Measurements from ENCODE around the gene CCND1. TPM values are rescaled to one million over a fixed set of nuclear protein-coding genes. Genes with fewer than 3 reads are reported as not detected.

Gene CCND1
- total and polyA plus RNA-seq, 2 experiments from 2014 or later, result 80.2 to 81.9 TPM

- Histone ChIP-seq H3K36me3 (replicated peaks; ENCODE audit: insufficient read depth, low read depth) (no peaks in the 10 kb centered on the region), H3K27me3 (no peaks in the 10 kb centered on the region), H2AFZ (no peak overlapping the region), H4K20me1 (ENCODE audit: insufficient read depth, poor library complexity, severe bottlenecking) (peaks cover 15% of the 10 kb centered on the region), H3K9me2 (replicated peaks; ENCODE audit: insufficient read depth) (no peaks in the 10 kb centered on the region), H3K79me2 (no peaks in the 10 kb centered on the region), H3K4me3 (no peak overlapping the region), H3K4me1 (ENCODE audit: insufficient read depth) (peaks cover 5% of the 10 kb centered on the region), H3K9me3 (ENCODE audit: low read depth) (no peaks in the 10 kb centered on the region), H3K4me2 (no peak overlapping the region), H3K27ac (no peak overlapping the region)
- WGBS (ENCODE audit: low lambda C conversion rate, missing lambda C conversion rate), result 96% methylated on average over 15 of the region's 15 CpGs
- TF ChIP-seq EZH2 (IDR thresholded peaks at IDR 0.05; ENCODE audit: borderline replicate concordance), result no peak
- TF ChIP-seq CTCF (IDR thresholded peaks at IDR 0.05; ENCODE audit: poor library complexity), result no peak
- no peak for TF ChIP-seq EZH2phosphoT487 (IDR thresholded peaks at IDR 0.05; ENCODE audit: low read depth, severe bottlenecking, unreplicated experiment)
- no peak for DNase-seq (ENCODE audit: low spot score)
Observed at GRCh38 chr11:69651834-69652620, 11.1 kb downstream of the CCND1 start.

GRCh38 chr11:69652999-69653398, 12.0 kb downstream of the CCND1 start:
- no peaks in the 10 kb centered on the region for H3K9me3 ChIP-seq (ENCODE audit: low read depth)
- H3K4me2 ChIP-seq, result no peak overlapping the region
- no peaks in the 10 kb centered on the region for H3K9me2 ChIP-seq (replicated peaks; ENCODE audit: insufficient read depth)
- no peak overlapping the region for H3K27ac ChIP-seq
- no peak overlapping the region for H3K4me3 ChIP-seq
- no peaks in the 10 kb centered on the region for H3K36me3 ChIP-seq (replicated peaks; ENCODE audit: insufficient read depth, low read depth)
- WGBS (ENCODE audit: low lambda C conversion rate, missing lambda C conversion rate), result 86% methylated on average over 11 of the region's 11 CpGs
- TF ChIP-seq EZH2 (IDR thresholded peaks at IDR 0.05; ENCODE audit: borderline replicate concordance) (no peak), CTCF (IDR thresholded peaks at IDR 0.05; ENCODE audit: poor library complexity) (no peak), EZH2phosphoT487 (IDR thresholded peaks at IDR 0.05; ENCODE audit: low read depth, severe bottlenecking, unreplicated experiment) (no peak)
- H3K79me2 ChIP-seq, result no peaks in the 10 kb centered on the region
- H4K20me1 ChIP-seq (ENCODE audit: insufficient read depth, poor library complexity, severe bottlenecking), result peaks cover 7% of the 10 kb centered on the region
- no peak for DNase-seq (ENCODE audit: low spot score)
- no peaks in the 10 kb centered on the region for H3K27me3 ChIP-seq
- H3K4me1 ChIP-seq (ENCODE audit: insufficient read depth), result peaks cover 8% of the 10 kb centered on the region
- H2AFZ ChIP-seq, result no peak overlapping the region

- TF ChIP-seq EZH2 (IDR thresholded peaks at IDR 0.05; ENCODE audit: borderline replicate concordance) (no peak), EZH2phosphoT487 (IDR thresholded peaks at IDR 0.05; ENCODE audit: low read depth, severe bottlenecking, unreplicated experiment) (no peak), CTCF (IDR thresholded peaks at IDR 0.05; ENCODE audit: poor library complexity) (no peak)
- Histone ChIP-seq H3K4me1 (ENCODE audit: insufficient read depth) (peaks cover 13% of the 10 kb centered on the region), H3K27me3 (no peaks in the 10 kb centered on the region), H3K9me3 (ENCODE audit: low read depth) (no peaks in the 10 kb centered on the region), H3K79me2 (no peaks in the 10 kb centered on the region), H3K4me2 (no peak overlapping the region), H4K20me1 (ENCODE audit: insufficient read depth, poor library complexity, severe bottlenecking) (peaks cover 5% of the 10 kb centered on the region), H3K27ac (no peak overlapping the region), H3K4me3 (no peak overlapping the region), H2AFZ (no peak overlapping the region), H3K9me2 (replicated peaks; ENCODE audit: insufficient read depth) (no peaks in the 10 kb centered on the region), H3K36me3 (replicated peaks; ENCODE audit: insufficient read depth, low read depth) (no peaks in the 10 kb centered on the region)
- 95% methylated on average over 23 of the region's 23 CpGs for WGBS (ENCODE audit: low lambda C conversion rate, missing lambda C conversion rate)
- no peak for DNase-seq (ENCODE audit: low spot score)
Observed at GRCh38 chr11:69653406-69653960, 12.5 kb downstream of the CCND1 start.

All from hepatocyte (in vitro differentiated cells).